ENCODE results near the gene LDLRAD2.

The LDLRAD2 gene

DNA sequence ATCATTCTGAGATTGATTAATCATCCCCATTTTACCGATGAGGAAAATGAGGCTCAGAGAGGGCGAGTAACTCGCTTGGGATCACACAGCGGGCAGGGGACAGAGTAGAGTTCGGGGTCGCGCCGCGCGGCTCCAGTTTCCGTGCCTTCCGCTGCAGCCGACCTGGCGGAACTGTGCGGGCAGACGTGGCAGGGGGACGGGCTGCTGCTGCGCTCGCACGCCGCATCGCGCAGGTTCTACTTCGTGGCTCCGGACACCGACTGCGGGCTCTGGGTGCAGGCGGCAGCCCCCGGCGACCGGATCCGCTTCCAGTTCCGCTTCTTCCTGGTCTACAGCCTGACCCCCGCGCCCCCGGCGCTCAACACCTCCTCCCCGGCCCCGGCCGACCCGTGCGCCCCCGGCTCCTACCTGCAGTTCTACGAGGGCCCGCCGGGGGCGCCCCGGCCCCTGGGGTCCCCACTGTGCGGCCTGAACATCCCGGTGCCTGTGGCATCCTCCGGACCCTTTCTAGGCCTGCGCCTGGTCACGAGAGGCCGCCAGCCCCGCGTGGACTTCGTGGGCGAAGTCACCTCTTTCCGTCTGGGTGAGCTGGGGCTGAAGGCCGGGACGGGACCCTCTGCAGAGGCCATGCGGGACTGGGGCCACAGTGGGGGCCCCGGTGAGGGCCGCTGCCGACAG lies 2.3 kb downstream of the LDLRAD2 start:
- H3K4me3 ChIP-seq (replicated peaks; ENCODE audit: low read depth, low read length), result peak overlapping the region; percentile 25
- no peak for DNase-seq (ENCODE audit: extremely low read depth, low read depth)
- TF ChIP-seq, protein P1, sequence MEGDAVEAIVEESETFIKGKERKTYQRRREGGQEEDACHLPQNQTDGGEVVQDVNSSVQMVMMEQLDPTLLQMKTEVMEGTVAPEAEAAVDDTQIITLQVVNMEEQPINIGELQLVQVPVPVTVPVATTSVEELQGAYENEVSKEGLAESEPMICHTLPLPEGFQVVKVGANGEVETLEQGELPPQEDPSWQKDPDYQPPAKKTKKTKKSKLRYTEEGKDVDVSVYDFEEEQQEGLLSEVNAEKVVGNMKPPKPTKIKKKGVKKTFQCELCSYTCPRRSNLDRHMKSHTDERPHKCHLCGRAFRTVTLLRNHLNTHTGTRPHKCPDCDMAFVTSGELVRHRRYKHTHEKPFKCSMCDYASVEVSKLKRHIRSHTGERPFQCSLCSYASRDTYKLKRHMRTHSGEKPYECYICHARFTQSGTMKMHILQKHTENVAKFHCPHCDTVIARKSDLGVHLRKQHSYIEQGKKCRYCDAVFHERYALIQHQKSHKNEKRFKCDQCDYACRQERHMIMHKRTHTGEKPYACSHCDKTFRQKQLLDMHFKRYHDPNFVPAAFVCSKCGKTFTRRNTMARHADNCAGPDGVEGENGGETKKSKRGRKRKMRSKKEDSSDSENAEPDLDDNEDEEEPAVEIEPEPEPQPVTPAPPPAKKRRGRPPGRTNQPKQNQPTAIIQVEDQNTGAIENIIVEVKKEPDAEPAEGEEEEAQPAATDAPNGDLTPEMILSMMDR (IDR thresholded peaks at IDR 0.05; ENCODE audit: low read depth, low read length, missing control alignments), result peak; percentile 58

DNA sequence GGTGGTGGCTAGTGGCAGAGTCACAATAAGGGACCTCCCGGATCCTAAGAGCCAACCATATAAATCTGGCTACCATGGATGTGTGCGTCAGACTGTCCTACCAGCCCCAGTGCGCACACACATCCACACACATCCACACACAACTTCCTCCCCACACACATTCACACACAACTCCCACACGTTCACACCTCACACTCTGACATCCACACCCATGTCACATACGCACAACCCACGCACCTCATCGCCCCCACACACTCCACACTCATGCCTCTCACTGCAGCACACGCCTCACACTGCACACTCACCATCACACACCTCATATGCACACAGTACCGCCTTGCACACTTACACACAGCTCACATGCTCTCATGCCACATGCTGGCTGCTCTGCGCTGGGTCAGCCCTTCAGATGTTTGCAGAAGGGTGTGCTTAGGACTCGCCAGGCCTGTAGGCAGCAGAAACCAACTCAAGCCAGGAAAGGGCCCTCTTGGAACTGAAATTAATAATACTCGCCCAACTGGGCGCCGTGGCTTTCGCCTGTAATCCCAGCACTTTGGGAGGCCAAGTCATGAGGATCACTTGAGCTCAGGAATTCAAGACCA lies 3.0 kb downstream of the LDLRAD2 start:
- TF ChIP-seq, protein P1 (IDR thresholded peaks at IDR 0.05; ENCODE audit: low read depth, low read length, missing control alignments), result no peak
- no peak overlapping the region for H3K4me3 ChIP-seq (replicated peaks; ENCODE audit: low read depth, low read length)
- DNase-seq (ENCODE audit: extremely low read depth, low read depth), result no peak

DNA sequence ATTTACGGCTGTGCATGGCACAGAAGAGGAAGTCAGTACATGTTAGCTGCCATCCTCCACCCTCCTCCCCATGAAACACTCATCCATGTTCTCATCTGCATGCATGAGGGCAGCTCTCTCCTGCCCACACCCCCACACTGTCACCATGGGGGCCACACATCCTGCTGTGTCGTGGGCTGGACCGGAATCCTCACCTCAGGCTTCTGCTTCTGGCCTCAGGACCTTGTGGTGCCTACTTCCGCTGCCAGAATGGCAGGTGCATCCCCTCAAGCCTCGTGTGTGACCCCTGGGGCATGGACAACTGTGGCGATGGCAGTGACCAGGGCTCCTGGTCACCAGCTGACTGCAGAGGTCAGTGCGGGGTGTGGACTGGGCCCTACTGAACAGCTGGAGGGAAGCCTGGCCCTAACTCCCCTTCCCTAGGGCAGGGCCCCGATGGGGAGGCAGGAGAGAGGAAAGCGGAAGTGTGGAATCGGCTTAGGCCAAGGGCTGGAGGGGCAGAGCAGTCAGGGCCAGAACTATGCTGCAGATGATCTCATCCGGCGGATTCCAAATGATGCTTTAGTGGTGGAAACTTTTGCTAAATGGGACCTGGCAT lies 3.8 kb downstream of the LDLRAD2 start:
- no peak overlapping the region for H3K4me3 ChIP-seq (replicated peaks; ENCODE audit: low read depth, low read length)
- TF ChIP-seq, protein P1 (IDR thresholded peaks at IDR 0.05; ENCODE audit: low read depth, low read length, missing control alignments), result no peak
- DNase-seq (ENCODE audit: extremely low read depth, low read depth), result no peak

DNA sequence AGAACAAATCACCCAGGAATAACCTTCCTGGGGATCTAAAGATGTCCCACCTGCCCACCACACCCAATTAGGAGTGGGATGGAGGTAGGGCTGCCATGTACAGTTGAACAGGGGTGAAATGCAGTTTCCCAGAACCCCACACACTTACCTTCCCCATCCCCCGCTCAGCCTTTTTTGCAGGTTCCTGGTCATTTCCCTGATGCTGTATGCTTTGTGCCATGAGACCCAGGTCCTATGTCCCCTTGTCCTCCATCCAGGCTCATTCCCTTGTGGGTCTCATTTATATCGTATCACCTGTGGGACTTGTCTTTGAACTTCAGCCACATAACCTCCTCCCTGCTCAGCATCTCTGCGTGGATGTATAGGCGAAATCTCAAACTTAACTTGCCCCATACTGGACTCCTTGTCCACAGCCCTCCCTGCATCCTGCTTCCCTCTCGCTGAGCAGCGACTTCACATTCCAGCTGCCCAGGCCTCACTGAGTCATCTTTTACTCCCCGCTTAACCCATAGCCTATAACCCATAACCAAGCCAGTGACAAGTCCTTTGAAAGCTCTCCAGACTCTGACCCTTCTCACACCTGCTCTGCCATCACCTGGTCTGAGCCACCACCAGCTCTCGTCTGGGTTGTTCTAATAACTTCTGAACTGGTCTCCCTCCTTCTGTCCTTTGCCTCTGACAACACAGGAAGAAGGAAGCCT lies 4.7 kb downstream of the LDLRAD2 start:
- TF ChIP-seq, protein P1 (IDR thresholded peaks at IDR 0.05; ENCODE audit: low read depth, low read length, missing control alignments), result no peak
- H3K4me3 ChIP-seq (replicated peaks; ENCODE audit: low read depth, low read length), result no peak overlapping the region
- DNase-seq (ENCODE audit: extremely low read depth, low read depth), result no peak

DNA sequence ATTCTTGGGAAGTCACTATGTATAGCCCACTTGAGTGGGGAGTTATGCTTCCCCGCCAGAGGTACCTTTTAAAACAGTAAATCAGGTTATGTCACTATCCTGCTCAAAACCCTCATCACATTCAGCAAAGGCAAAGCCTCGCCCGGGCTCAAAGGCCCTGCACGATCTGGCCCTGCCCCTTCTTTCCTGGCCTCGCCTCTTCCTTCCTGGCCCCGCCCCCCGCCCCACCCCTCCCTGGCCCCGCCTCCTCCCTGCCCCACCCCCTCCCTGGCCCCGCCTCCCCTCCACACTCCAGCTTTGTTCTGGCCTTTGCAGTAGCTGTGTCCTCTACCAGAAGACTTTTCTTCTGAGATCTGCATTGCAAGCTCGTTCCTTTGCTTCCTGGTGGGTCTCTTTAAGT lies 6.6 kb downstream of the LDLRAD2 start:
- no peak overlapping the region for H3K4me3 ChIP-seq (replicated peaks; ENCODE audit: low read depth, low read length)
- TF ChIP-seq, protein P1 (IDR thresholded peaks at IDR 0.05; ENCODE audit: low read depth, low read length, missing control alignments), result no peak
- DNase-seq (ENCODE audit: extremely low read depth, low read depth), result no peak

DNA sequence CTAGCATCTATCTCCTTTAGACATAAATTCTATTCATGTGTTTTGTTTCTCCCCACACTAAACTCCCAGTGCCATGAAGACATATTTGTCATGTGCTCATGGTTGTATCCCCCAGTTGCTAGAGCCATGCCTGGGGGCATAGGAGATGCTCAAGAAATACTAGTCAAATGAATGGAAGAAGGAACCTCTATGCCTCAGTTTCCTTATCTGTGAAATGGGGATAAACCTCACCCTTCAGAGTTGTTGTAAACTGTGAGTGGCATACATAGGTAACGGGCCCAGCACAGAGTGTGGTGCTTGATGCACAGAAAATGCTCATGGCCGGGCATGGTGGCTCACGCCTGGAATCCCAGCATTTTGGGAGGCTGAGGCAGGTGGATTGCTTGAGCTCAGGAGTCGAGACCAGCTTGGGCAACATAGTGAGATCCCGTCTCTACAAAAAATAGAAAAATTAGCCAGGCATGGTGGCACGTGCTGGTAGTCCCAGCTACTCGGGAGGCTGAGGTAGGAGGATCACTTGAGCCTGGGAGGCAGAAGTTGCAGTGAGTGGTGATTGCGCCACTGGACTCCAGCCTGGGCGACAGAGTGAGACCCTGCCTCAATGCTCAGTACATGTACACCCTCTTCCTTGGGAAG lies 8.7 kb downstream of the LDLRAD2 start:
- DNase-seq (ENCODE audit: extremely low read depth, low read depth), result no peak
- H3K4me3 ChIP-seq (replicated peaks; ENCODE audit: low read depth, low read length), result no peak overlapping the region
- TF ChIP-seq, protein P1 (IDR thresholded peaks at IDR 0.05; ENCODE audit: low read depth, low read length, missing control alignments), result no peak
